GM23338 (cell line): ENCODE results near the gene TBX1. TPM values are rescaled to one million over a fixed set of nuclear protein-coding genes. Genes with fewer than 3 reads are reported as not detected.

Source experiments
- ATAC-seq: fragments of 200-7000 bp; cut with Tn5 transposase; 3 replicates; pipeline ENCODE4 v1.9.1; 2020
- DNase-seq: peaks from one replicate; pipeline ENCODE4 v3.0.0-alpha.2; 2015; ENCODE audit warnings: low spot score
- H2AFZ ChIP-seq: fragments of 200-600 bp; sonication (generic); 2 replicates; pipeline ENCODE4 v1.8.0; 2016; ENCODE audit warnings: antibody characterized with exemption, mild to moderate bottlenecking, moderate library complexity
- H3F3A ChIP-seq: fragments of 200-600 bp; sonication (generic); replicated peaks from 2 replicates; pipeline ENCODE4 v1.8.0; 2017; ENCODE audit warnings: antibody characterized with exemption, mixed run types, low read depth
- H3K27ac ChIP-seq: fragments of 200-600 bp; sonication (generic); 2 replicates; pipeline ENCODE4 v1.6.1; 2016; ENCODE audit warnings: low read depth
- H3K27me3 ChIP-seq: fragments of 200-600 bp; sonication (generic); 2 replicates; pipeline ENCODE4 v1.8.0; 2016; ENCODE audit warnings: mild to moderate bottlenecking, mixed run types, moderate library complexity; ENCODE audit not compliant: insufficient read depth
- H3K36me3 ChIP-seq: fragments of 200-600 bp; sonication (generic); 2 replicates; pipeline ENCODE4 v1.8.0; 2016; ENCODE audit warnings: mild to moderate bottlenecking; ENCODE audit not compliant: insufficient read depth
- H3K4me1 ChIP-seq: fragments of 200-600 bp; sonication (generic); 2 replicates; pipeline ENCODE4 v1.8.0; 2016; ENCODE audit warnings: mild to moderate bottlenecking, moderate library complexity; ENCODE audit not compliant: insufficient read depth
- H3K4me2 ChIP-seq: fragments of 200-600 bp; sonication (generic); 2 replicates; pipeline ENCODE4 v1.7.1; 2017; ENCODE audit warnings: mixed run types
- H3K4me3 ChIP-seq: fragments of 200-600 bp; sonication (generic); 2 replicates; pipeline ENCODE4 v1.6.1; 2016; ENCODE audit warnings: mixed run types
- H3K79me2 ChIP-seq: fragments of 200-600 bp; sonication (generic); replicated peaks from 2 replicates; pipeline ENCODE4 v1.8.0; 2017; ENCODE audit warnings: mild to moderate bottlenecking; ENCODE audit not compliant: insufficient read depth
- H3K9me2 ChIP-seq: fragments of 200-600 bp; sonication (generic); 2 replicates; pipeline ENCODE4 v1.8.0; 2017; ENCODE audit not compliant: insufficient read depth
- H4K20me1 ChIP-seq: fragments of 200-600 bp; sonication (generic); replicated peaks from 2 replicates; pipeline ENCODE4 v1.8.0; 2017; ENCODE audit warnings: mild to moderate bottlenecking; ENCODE audit not compliant: insufficient read depth
- H3K27ac Mint-ChIP-seq: 2 replicates; pipeline ENCODE4 v1.8.0; 2020; ENCODE audit warnings: inconsistent platforms, mild to moderate bottlenecking, moderate library complexity, mixed read lengths
- H3K27me3 Mint-ChIP-seq: 3 replicates; pipeline ENCODE4 v1.8.0; 2022; ENCODE audit warnings: low read depth, mild to moderate bottlenecking, moderate library complexity, mixed read lengths, inconsistent platforms; ENCODE audit not compliant: insufficient read depth, poor library complexity
- H3K36me3 Mint-ChIP-seq: 3 replicates; pipeline ENCODE4 v1.8.0; 2021; ENCODE audit warnings: low read depth, mild to moderate bottlenecking, inconsistent platforms, moderate library complexity, mixed read lengths
- H3K4me1 Mint-ChIP-seq: 3 replicates; pipeline ENCODE4 v1.8.0; 2020; ENCODE audit warnings: mild to moderate bottlenecking, inconsistent platforms, mixed read lengths
- H3K4me3 Mint-ChIP-seq: 3 replicates; pipeline ENCODE4 v1.8.0; 2021; ENCODE audit warnings: moderate library complexity, mild to moderate bottlenecking, inconsistent platforms, mixed read lengths
- H3K9me3 Mint-ChIP-seq: 3 replicates; pipeline ENCODE4 v1.8.0; 2020; ENCODE audit warnings: moderate library complexity, mild to moderate bottlenecking, inconsistent platforms, mixed read lengths
- EZH2 ChIP-seq: fragments of 200-600 bp; sonication (generic); IDR thresholded peaks from one replicate; pipeline ENCODE4 v1.8.0; 2017; ENCODE audit warnings: antibody characterized with exemption, mild to moderate bottlenecking, low read depth; ENCODE audit not compliant: unreplicated experiment
- EZH2phosphoT487 ChIP-seq: fragments of 200-600 bp; sonication (generic); IDR thresholded peaks from one replicate; pipeline ENCODE4 v1.8.1; 2018; ENCODE audit warnings: antibody characterized with exemption; ENCODE audit not compliant: unreplicated experiment
- POLR2AphosphoS5 ChIP-seq: IDR thresholded peaks from 2 replicates; pipeline ENCODE4 v1.6.1; 2016; ENCODE audit warnings: antibody characterized with exemption, low read depth
- ZNF114 ChIP-seq: fragments of 250-450 bp; sonication (Bioruptor Pico); IDR thresholded peaks from 2 replicates; pipeline ENCODE4 v1.5.0; 2020; ENCODE audit warnings: mild to moderate bottlenecking, moderate library complexity
- polyA plus RNA-seq: library from polyadenylated mRNA; unstranded; fragments of >200 nt; fragmentation: Nextera tagmentation; extraction: Ambion mirVana; gene quantifications from 2 replicates; pipeline ENCODE4 v1.2.1, GENCODE V29; 2016
- total RNA-seq: library from RNA; depleted of rRNA; stranded (reverse); fragments of >200 nt; shearing (Covaris generic); gene quantifications from 2 replicates; pipeline ENCODE4 v1.2.3, GENCODE V29; 2014
- TF ChIP-seq, protein P1 (sequence below): fragments of 250-450 bp; sonication (Bioruptor Pico); IDR thresholded peaks from 2 replicates; pipeline ENCODE4 v1.5.0; 2020; ENCODE audit warnings: mild to moderate bottlenecking, moderate library complexity
- TF ChIP-seq, protein P2 (sequence below): IDR thresholded peaks from 2 replicates; pipeline ENCODE4 v1.6.1; 2016; ENCODE audit warnings: antibody characterized with exemption

TBX1 gene
- total and polyA plus RNA-seq, 2 experiments from 2014 or later = 0.19 to 0.66 TPM

DNA sequence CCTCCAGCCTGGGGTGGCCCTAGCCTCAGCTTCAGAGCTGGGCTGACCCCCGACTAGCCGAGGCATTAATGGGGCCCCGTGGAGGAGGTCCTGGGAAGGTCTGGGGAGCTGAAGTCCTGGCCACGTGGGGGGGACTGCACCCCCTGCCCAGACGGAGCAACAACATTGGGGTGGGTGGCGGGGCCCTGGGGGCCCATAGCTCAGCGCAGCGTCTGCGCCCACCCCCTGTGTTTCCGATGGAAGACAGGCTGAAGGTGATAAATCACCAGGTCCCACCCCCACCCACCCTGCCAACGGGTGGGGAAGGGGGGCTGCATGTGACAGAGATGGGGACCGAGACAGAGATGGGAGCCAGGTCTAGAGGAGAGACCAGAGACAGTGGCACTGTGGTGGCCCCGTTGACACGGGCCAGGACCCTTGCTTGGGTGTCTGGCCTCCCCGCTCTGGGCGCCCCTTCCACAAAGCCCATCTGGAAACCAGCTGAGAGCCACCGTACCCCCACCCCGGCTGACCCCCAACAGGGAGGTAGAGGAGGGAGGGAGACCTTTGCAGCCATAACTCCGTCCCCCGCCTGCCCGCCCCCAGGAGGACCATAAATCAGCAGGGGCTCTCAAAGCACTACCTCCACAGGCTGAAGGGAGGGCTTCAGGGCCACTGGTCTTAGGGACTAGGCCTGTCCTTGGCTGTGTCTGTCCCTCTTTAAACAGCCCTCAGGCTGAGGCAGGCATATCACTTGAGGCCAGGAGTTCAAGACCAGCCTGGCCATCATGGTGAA, 29.0 kb upstream of the TBX1 start:
- no peak for DNase-seq
- Mint-ChIP-seq H3K27ac (no peak overlapping the region), H3K27me3 (peaks cover 55% of the 10 kb centered on the region), H3K36me3 (peaks cover 2% of the 10 kb centered on the region; the same call in 1 of the 3 replicates), H3K4me3 (no peak overlapping the region), H3K4me1 (peaks cover 9% of the 10 kb centered on the region; the same call in 2 of the 3 replicates), H3K9me3 (peaks cover 9% of the 10 kb centered on the region; the same call in 2 of the 3 replicates)
- no peaks in the 10 kb centered on the region for H4K20me1 ChIP-seq
- ATAC-seq = no peak
- no peaks in the 10 kb centered on the region; the same call in 1 of the 2 replicates for H3K4me1 ChIP-seq
- H3K4me3 ChIP-seq = peak overlapping the region; percentile 59; the same call in 1 of the 2 replicates
- H3K79me2 ChIP-seq = no peaks in the 10 kb centered on the region
- no peaks in the 10 kb centered on the region for H3F3A ChIP-seq
- H3K36me3 ChIP-seq = no peaks in the 10 kb centered on the region
- H3K27ac ChIP-seq = no peak overlapping the region
- TF ChIP-seq, protein P1, sequence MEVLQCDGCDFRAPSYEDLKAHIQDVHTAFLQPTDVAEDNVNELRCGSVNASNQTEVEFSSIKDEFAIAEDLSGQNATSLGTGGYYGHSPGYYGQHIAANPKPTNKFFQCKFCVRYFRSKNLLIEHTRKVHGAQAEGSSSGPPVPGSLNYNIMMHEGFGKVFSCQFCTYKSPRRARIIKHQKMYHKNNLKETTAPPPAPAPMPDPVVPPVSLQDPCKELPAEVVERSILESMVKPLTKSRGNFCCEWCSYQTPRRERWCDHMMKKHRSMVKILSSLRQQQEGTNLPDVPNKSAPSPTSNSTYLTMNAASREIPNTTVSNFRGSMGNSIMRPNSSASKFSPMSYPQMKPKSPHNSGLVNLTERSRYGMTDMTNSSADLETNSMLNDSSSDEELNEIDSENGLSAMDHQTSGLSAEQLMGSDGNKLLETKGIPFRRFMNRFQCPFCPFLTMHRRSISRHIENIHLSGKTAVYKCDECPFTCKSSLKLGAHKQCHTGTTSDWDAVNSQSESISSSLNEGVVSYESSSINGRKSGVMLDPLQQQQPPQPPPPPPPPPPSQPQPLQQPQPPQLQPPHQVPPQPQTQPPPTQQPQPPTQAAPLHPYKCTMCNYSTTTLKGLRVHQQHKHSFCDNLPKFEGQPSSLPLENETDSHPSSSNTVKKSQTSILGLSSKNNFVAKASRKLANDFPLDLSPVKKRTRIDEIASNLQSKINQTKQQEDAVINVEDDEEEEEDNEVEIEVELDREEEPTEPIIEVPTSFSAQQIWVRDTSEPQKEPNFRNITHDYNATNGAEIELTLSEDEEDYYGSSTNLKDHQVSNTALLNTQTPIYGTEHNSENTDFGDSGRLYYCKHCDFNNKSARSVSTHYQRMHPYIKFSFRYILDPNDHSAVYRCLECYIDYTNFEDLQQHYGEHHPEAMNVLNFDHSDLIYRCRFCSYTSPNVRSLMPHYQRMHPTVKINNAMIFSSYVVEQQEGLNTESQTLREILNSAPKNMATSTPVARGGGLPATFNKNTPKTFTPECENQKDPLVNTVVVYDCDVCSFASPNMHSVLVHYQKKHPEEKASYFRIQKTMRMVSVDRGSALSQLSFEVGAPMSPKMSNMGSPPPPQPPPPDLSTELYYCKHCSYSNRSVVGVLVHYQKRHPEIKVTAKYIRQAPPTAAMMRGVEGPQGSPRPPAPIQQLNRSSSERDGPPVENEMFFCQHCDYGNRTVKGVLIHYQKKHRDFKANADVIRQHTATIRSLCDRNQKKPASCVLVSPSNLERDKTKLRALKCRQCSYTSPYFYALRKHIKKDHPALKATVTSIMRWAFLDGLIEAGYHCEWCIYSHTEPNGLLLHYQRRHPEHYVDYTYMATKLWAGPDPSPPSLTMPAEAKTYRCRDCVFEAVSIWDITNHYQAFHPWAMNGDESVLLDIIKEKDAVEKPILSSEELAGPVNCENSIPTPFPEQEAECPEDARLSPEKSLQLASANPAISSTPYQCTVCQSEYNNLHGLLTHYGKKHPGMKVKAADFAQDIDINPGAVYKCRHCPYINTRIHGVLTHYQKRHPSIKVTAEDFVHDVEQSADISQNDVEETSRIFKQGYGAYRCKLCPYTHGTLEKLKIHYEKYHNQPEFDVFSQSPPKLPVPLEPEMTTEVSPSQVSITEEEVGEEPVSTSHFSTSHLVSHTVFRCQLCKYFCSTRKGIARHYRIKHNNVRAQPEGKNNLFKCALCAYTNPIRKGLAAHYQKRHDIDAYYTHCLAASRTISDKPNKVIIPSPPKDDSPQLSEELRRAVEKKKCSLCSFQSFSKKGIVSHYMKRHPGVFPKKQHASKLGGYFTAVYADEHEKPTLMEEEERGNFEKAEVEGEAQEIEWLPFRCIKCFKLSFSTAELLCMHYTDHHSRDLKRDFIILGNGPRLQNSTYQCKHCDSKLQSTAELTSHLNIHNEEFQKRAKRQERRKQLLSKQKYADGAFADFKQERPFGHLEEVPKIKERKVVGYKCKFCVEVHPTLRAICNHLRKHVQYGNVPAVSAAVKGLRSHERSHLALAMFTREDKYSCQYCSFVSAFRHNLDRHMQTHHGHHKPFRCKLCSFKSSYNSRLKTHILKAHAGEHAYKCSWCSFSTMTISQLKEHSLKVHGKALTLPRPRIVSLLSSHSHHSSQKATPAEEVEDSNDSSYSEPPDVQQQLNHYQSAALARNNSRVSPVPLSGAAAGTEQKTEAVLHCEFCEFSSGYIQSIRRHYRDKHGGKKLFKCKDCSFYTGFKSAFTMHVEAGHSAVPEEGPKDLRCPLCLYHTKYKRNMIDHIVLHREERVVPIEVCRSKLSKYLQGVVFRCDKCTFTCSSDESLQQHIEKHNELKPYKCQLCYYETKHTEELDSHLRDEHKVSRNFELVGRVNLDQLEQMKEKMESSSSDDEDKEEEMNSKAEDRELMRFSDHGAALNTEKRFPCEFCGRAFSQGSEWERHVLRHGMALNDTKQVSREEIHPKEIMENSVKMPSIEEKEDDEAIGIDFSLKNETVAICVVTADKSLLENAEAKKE = no peak
- TF ChIP-seq POLR2AphosphoS5 = no peak
- TF ChIP-seq ZNF114 (CRISPR knock-in tag) = no peak
- H3K27me3 ChIP-seq = peaks cover 13% of the 10 kb centered on the region
- H3K4me2 ChIP-seq = peak overlapping the region; percentile 84
- H3K9me2 ChIP-seq = no peaks in the 10 kb centered on the region
- no peak overlapping the region for H2AFZ ChIP-seq

DNA sequence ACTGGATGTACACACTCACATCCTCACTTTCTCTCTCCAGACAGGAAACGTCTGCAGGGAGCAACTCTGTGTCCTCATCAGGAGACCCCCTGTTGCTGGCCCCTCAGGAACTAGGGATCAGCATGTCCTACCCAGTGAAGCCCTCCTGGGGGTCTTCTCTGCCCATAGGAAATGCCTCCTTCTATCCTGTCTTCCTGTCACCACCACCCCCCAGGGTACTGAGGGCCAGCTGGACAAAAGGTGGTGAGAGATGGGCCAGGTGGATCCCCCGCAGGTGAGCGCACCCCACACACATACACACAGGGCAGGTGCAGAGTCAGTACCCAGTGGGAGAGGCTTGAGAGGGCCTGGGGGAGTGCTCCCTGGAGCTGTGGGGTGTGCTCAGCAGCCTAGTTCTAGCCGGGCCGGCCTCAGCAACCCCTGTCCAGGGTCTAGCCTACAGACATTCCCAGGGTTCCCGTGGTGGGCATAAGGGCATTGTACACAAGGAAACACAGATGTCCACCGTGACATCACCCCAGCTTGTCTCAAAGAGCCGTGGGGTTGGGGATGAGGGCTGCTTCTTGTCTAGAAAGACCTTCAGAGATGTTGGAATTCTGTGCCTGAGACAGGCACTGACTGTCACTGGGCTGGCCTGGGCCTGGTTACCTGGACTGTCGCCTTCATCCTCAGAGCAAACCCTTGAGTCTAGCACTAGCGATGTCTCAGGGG, 28.0 kb upstream of the TBX1 start:
- TF ChIP-seq EZH2phosphoT487 (no peak), EZH2 (no peak)
- TF ChIP-seq, protein P2, sequence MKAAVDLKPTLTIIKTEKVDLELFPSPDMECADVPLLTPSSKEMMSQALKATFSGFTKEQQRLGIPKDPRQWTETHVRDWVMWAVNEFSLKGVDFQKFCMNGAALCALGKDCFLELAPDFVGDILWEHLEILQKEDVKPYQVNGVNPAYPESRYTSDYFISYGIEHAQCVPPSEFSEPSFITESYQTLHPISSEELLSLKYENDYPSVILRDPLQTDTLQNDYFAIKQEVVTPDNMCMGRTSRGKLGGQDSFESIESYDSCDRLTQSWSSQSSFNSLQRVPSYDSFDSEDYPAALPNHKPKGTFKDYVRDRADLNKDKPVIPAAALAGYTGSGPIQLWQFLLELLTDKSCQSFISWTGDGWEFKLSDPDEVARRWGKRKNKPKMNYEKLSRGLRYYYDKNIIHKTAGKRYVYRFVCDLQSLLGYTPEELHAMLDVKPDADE = no peak
- Histone ChIP-seq H3K4me2 (no peak overlapping the region), H3K4me1 (no peaks in the 10 kb centered on the region; the same call in 1 of the 2 replicates), H3K79me2 (no peaks in the 10 kb centered on the region), H3F3A (no peaks in the 10 kb centered on the region), H2AFZ (no peak overlapping the region), H4K20me1 (no peaks in the 10 kb centered on the region), H3K27ac (no peak overlapping the region), H3K27me3 (peaks cover 12% of the 10 kb centered on the region), H3K4me3 (no peak overlapping the region), H3K36me3 (no peaks in the 10 kb centered on the region), H3K9me2 (no peaks in the 10 kb centered on the region)
- no peak overlapping the region for H3K4me3 Mint-ChIP-seq
- peaks cover 44% of the 10 kb centered on the region for H3K27me3 Mint-ChIP-seq
- H3K27ac Mint-ChIP-seq = no peak overlapping the region
- peaks cover 2% of the 10 kb centered on the region; the same call in 1 of the 3 replicates for H3K36me3 Mint-ChIP-seq
- ATAC-seq (no peak), DNase-seq (no peak)
- peaks cover 9% of the 10 kb centered on the region for H3K4me1 Mint-ChIP-seq
- peaks cover 3% of the 10 kb centered on the region; the same call in 1 of the 3 replicates for H3K9me3 Mint-ChIP-seq
